ENCODE measurements around the gene RPTN. TPM values are rescaled to one million over a fixed set of nuclear protein-coding genes. Genes with fewer than 3 reads are reported as not detected.

Gene RPTN
- total RNA-seq, 1 experiment from 2014 or later, result not detected

DNA sequence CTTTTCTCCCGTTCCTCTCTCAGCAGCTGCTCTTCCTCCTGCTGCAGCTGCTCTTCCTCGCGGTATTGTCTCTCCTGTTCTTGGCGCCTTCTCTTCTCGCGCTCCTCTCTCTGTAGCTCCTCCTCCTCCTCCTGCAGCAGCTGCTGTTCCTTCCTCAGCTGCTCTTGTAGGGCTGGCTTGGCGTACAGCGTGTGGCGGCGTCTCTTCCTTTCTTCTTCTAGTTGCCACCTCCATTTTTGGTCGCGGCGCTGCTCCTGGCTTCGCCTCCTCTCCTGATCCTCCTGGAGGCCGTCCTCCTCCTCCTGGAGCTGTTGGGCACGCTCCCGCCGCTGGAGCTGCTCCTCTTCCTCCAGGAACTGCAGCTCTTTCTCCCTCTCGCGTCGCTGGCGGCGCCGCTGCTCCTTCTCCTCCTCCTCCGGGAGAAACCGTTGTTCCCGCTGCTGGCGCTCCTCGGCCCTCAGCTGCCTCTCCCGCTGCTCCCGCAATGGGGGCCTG, 48.6 kb downstream of the RPTN start:
- H2AK5ac ChIP-seq (ENCODE audit: insufficient read length, low read length), result no peak overlapping the region
- H4K20me1 ChIP-seq (ENCODE audit: control insufficient read depth, insufficient read depth, insufficient read length), result no peaks in the 10 kb centered on the region
- peak overlapping the region; percentile 18 for H3K4me2 ChIP-seq (ENCODE audit: insufficient read depth, insufficient read length, low read length)
- H2BK5ac ChIP-seq (ENCODE audit: insufficient read length, low read length), result no peak overlapping the region
- H2BK12ac ChIP-seq (ENCODE audit: insufficient read length, low read depth, low read length), result no peak overlapping the region
- peak overlapping the region; percentile 16 for H3K18ac ChIP-seq (ENCODE audit: insufficient read length, low read depth, low read length)
- H4K91ac ChIP-seq (ENCODE audit: insufficient read length, low read depth, low read length), result no peak overlapping the region
- H4K8ac ChIP-seq (replicated peaks; ENCODE audit: insufficient read length, low read depth, low read length), result no peak overlapping the region
- H3K79me1 ChIP-seq (ENCODE audit: insufficient read depth, low read depth, low read length, poor library complexity, severe bottlenecking), result no peaks in the 10 kb centered on the region
- H3K36me3 Mint-ChIP-seq (ENCODE audit: insufficient read depth in 1 of 3, low read depth in 3 of 3), result peaks cover 0 to 12% (median 3%) of the 10 kb centered on the region in 3 experiments; a peak in 4 of 7 replicates
- H3K14ac ChIP-seq (ENCODE audit: insufficient read depth, low read length), result peak overlapping the region; percentile 62; the same call in 1 of the 2 replicates
- H3K9ac ChIP-seq (ENCODE audit: extremely low read depth, insufficient read length, low read length), result no peak overlapping the region
- H3T11ph ChIP-seq (ENCODE audit: low read length), result no peak overlapping the region
- no CpG with 5 or more reads among the region's 31 CpGs for WGBS (ENCODE audit: extremely low coverage, insufficient read length, low lambda C conversion rate)
- H3K56ac ChIP-seq (ENCODE audit: insufficient read length, low read depth, low read length), result no peak overlapping the region
- DNase-seq, result peak; percentile 73
- H3K27me3 Mint-ChIP-seq (ENCODE audit: low read depth), result peaks cover under 1% of the 10 kb centered on the region
- H3K9me3 Mint-ChIP-seq, result peaks cover 12 to 18% of the 10 kb centered on the region in 2 experiments
- no peak overlapping the region for H2BK15ac ChIP-seq (ENCODE audit: low read depth, low read length)
- H3K79me2 ChIP-seq (ENCODE audit: insufficient read depth, low read length), result no peaks in the 10 kb centered on the region
- no peak overlapping the region for H3K23ac ChIP-seq (ENCODE audit: insufficient read length, low read depth, low read length)
- TF ChIP-seq, protein P1, sequence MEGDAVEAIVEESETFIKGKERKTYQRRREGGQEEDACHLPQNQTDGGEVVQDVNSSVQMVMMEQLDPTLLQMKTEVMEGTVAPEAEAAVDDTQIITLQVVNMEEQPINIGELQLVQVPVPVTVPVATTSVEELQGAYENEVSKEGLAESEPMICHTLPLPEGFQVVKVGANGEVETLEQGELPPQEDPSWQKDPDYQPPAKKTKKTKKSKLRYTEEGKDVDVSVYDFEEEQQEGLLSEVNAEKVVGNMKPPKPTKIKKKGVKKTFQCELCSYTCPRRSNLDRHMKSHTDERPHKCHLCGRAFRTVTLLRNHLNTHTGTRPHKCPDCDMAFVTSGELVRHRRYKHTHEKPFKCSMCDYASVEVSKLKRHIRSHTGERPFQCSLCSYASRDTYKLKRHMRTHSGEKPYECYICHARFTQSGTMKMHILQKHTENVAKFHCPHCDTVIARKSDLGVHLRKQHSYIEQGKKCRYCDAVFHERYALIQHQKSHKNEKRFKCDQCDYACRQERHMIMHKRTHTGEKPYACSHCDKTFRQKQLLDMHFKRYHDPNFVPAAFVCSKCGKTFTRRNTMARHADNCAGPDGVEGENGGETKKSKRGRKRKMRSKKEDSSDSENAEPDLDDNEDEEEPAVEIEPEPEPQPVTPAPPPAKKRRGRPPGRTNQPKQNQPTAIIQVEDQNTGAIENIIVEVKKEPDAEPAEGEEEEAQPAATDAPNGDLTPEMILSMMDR (conservative IDR thresholded peaks at IDR 0.05), result no peak
- H3K4ac ChIP-seq (ENCODE audit: low read depth, low read length), result no peak overlapping the region
- no peak overlapping the region for H3K4me3 Mint-ChIP-seq
- H3K9me3 ChIP-seq (ENCODE audit: control insufficient read depth, low read depth, low read length), result no peaks in the 10 kb centered on the region
- no peak overlapping the region for H2BK120ac ChIP-seq (ENCODE audit: low read depth, low read length, poor library complexity, severe bottlenecking)
- H3K23me2 ChIP-seq (ENCODE audit: insufficient read length, low read depth, low read length, poor library complexity, severe bottlenecking), result peaks cover 3% of the 10 kb centered on the region
- no peaks in the 10 kb centered on the region for H3K4me1 Mint-ChIP-seq
- no peaks in the 10 kb centered on the region for H3K4me1 ChIP-seq (ENCODE audit: insufficient read depth, low read length)
- H3K27ac Mint-ChIP-seq, result no peak overlapping the region
- peaks cover 68% of the 10 kb centered on the region for H3K27me3 ChIP-seq (ENCODE audit: insufficient read depth, low read length)
- no peak overlapping the region for H2AFZ ChIP-seq (ENCODE audit: low read length)
- no peak overlapping the region for H3K27ac ChIP-seq (ENCODE audit: insufficient read length, low read depth, low read length)
- no peak overlapping the region for H4K5ac ChIP-seq (ENCODE audit: insufficient read length, low read depth, low read length)
- no peak overlapping the region for H2BK20ac ChIP-seq (ENCODE audit: low read depth, low read length, poor library complexity, severe bottlenecking)

Data from H9 (cell line).